ENCODE measurements around the gene STRIP1. TPM values are rescaled to one million over a fixed set of nuclear protein-coding genes. Genes with fewer than 3 reads are reported as not detected.

The STRIP1 gene
- total RNA-seq, 1 donor: 52.2 TPM

DNA sequence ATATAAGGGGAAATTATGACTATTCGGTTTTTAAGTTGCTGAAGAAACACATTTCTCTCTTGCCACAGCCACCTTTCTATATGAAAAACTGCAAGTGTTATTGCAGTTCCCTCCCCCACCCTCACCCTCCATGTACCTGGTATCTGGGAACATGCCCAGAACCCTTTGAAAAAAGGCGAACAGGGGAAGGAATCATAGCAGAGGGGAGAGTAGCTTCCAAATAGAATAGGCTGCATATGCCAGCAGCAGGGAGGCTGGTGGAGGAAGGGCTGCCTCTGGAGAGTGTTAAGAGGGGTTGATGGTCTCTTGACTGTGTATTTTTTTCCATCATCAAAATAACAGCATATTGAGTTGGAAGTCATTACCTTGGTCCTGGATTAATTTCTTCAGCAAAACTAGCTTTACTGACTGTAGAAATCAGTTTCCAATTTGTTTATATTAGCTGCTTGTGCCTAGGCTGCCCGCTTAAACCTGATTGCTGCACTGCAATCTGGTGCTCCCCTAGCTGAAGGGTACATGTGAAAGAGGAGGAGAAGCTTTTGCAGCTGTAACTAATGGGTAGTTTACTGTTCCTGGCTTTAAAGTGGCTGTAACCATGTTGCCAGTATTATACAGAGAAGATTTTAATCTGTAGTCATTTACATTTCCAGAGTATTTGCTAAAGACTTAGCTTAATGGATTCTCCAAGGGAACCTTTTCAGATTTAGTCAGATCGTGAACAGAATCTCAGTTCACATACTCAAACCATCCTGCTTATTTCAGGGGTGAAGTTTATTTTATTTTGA, 27.2 kb upstream of the STRIP1 start:
- DNase-seq (ENCODE audit: low read depth): no peak
- TF ChIP-seq, protein P1, sequence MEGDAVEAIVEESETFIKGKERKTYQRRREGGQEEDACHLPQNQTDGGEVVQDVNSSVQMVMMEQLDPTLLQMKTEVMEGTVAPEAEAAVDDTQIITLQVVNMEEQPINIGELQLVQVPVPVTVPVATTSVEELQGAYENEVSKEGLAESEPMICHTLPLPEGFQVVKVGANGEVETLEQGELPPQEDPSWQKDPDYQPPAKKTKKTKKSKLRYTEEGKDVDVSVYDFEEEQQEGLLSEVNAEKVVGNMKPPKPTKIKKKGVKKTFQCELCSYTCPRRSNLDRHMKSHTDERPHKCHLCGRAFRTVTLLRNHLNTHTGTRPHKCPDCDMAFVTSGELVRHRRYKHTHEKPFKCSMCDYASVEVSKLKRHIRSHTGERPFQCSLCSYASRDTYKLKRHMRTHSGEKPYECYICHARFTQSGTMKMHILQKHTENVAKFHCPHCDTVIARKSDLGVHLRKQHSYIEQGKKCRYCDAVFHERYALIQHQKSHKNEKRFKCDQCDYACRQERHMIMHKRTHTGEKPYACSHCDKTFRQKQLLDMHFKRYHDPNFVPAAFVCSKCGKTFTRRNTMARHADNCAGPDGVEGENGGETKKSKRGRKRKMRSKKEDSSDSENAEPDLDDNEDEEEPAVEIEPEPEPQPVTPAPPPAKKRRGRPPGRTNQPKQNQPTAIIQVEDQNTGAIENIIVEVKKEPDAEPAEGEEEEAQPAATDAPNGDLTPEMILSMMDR (IDR thresholded peaks at IDR 0.05; ENCODE audit: insufficient read depth, low read depth, low read length): no peak
- H3K4me3 ChIP-seq (ENCODE audit: low read depth, low read length): no peak overlapping the region

DNA sequence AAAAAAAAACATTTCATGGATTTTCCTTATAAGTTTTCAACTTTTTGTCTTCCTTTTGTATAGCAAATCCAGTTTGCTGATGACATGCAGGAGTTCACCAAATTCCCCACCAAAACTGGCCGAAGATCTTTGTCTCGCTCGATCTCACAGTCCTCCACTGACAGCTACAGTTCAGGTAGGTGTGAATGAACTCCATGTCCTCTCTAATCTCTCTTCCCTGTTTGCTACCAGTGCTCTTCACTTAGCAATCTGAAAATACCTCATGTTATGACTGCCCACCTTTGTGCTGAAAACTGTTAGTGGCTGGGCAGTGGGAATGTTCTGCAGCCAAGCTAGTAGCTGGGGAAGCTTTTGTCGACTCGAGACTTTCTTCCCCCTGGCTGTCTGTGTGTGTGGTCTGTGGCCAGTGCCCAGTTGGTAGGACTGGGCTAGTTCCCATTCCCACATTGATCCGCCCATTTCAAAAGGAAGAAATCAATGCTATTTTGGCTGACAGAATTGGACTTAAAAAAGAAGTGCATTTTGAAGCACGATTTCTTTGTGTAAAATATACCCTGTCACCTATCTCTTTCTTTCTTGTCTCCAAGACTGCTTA, 25.4 kb upstream of the STRIP1 start:
- DNase-seq (ENCODE audit: low read depth): no peak
- H3K4me3 ChIP-seq (ENCODE audit: low read depth, low read length): no peak overlapping the region
- TF ChIP-seq, protein P1 (IDR thresholded peaks at IDR 0.05; ENCODE audit: insufficient read depth, low read depth, low read length): no peak

DNA sequence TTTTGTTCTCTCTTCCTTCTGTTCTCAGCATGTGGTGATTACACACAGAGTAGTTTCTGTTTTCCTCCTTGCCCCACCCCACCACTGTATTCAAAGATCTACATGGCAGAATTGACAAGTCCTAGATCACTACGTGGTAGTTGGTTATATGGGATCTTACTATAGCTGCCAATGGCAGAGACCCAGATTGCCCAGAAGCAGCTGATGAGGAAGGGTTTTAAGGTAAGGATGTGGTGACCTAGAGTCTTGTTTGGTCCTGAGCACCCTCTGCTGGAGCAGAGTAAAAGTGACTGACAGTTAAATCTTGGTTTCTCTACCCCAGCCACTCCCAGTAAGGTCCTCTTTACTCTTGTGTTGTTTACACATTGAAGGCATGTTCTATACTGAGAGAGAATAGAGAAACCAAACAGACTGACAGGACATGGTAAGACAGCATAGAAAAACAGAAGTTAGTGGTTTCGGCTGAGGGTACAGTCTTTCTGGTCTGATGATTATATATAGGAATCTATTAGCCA, 22.8 kb upstream of the STRIP1 start:
- no peak overlapping the region for H3K4me3 ChIP-seq (ENCODE audit: low read depth, low read length)
- peak; percentile 79 for DNase-seq (ENCODE audit: low read depth)
- TF ChIP-seq, protein P1 (IDR thresholded peaks at IDR 0.05; ENCODE audit: insufficient read depth, low read depth, low read length): peak; percentile 70

- DNase-seq (ENCODE audit: low read depth): no peak
- TF ChIP-seq, protein P1 (IDR thresholded peaks at IDR 0.05; ENCODE audit: insufficient read depth, low read depth, low read length): no peak
- no peak overlapping the region for H3K4me3 ChIP-seq (ENCODE audit: low read depth, low read length)
Measured at GRCh38 chr1:110012100-110012780, 22.2 kb upstream of the STRIP1 start.

DNA sequence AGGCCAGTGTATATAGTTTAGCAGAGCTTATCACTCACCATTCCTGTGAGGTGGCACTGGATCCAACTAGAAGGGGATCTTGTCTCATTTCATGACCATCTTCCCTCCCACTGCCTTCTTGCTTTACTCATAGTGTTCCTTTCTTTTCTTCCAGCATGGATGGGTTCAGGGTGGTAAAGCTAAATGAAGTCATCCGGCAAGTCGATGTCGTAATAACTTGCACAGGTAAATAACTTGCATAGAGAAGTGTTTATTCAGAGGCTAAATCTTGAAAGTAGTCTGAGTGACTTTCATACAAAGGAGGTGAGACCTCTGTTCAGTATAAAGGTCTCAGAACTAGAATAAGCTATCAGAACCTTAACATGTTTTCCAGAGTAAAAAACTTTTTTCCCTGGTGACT, 16.6 kb upstream of the STRIP1 start:
- TF ChIP-seq, protein P1 (IDR thresholded peaks at IDR 0.05; ENCODE audit: insufficient read depth, low read depth, low read length): no peak
- H3K4me3 ChIP-seq (ENCODE audit: low read depth, low read length): no peak overlapping the region
- no peak for DNase-seq (ENCODE audit: low read depth)

DNA sequence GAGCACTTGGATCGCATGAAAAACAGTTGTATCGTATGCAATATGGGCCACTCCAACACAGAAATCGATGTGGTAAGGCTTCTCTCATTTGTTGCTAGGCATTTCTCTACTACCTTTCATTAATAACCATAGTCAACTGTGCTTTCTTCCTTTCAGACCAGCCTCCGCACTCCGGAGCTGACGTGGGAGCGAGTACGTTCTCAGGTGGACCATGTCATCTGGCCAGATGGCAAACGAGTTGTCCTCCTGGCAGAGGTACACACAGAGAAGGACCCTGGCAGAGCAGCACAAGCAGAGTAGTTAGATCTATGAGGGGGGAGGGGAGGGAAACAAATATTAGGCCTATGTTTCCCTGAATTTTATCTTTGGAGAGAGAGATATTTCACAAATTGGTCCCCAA, 16.0 kb upstream of the STRIP1 start:
- TF ChIP-seq, protein P1 (IDR thresholded peaks at IDR 0.05; ENCODE audit: insufficient read depth, low read depth, low read length): no peak
- DNase-seq (ENCODE audit: low read depth): no peak
- no peak overlapping the region for H3K4me3 ChIP-seq (ENCODE audit: low read depth, low read length)

Measured in fibroblast of villous mesenchyme (primary cell).